Omental fat pad (tissue), 4 donors: ENCODE results near the gene CPA3. TPM values are rescaled to one million over a fixed set of nuclear protein-coding genes. Genes with fewer than 3 reads are reported as not detected.

Experiments used
- ATAC-seq: fragments of 150-250 bp; one replicate; pipeline ENCODE4 v1.9.1; 2016; ENCODE audit warnings: mild to moderate bottlenecking, moderate library complexity; ENCODE audit not compliant: low FRiP score
- DNase-seq: peaks from one replicate; pipeline ENCODE4 v3.0.0-alpha.2; 2019; ENCODE audit warnings: low spot score
- total RNA-seq, 4 donors: library from RNA; depleted of rRNA; stranded (reverse); fragments of >200 nt; gene quantifications; one replicate each; pipeline ENCODE4 v1.1.0, GENCODE V29; 2016
- TF ChIP-seq, protein P1 (sequence below), 3 donors: fragments of 450-650 bp; IDR thresholded peaks; one replicate each; pipeline ENCODE4 v1.5.1; 2016 to 2017; ENCODE audit warnings: antibody characterized with exemption in 3 of 3, mild to moderate bottlenecking in 3 of 3, moderate library complexity in 2 of 3

The CPA3 gene
- total RNA-seq, 4 donors from 2014 or later = 4.8 to 21.5 (median 14.4) TPM

DNA sequence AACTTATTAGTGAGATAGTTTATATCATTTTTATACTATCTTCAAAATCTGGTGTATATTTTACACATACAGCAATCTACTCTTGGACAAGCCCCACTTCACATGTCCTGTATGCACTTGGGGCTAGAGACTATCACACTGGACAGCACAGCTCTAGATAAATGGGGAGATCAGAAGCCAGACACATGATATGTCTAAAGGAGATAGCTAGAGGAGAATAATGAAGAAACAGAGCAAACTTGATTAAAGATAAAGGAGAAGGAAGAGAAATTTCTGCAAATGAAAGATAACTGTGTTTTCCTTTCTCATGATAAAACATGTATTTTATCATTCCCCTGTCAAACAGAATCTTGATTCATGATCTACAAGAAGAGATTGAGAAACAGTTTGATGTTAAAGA, 13.0 kb downstream of the CPA3 start:
- no peak for ATAC-seq
- no peak for DNase-seq
- TF ChIP-seq, protein P1, sequence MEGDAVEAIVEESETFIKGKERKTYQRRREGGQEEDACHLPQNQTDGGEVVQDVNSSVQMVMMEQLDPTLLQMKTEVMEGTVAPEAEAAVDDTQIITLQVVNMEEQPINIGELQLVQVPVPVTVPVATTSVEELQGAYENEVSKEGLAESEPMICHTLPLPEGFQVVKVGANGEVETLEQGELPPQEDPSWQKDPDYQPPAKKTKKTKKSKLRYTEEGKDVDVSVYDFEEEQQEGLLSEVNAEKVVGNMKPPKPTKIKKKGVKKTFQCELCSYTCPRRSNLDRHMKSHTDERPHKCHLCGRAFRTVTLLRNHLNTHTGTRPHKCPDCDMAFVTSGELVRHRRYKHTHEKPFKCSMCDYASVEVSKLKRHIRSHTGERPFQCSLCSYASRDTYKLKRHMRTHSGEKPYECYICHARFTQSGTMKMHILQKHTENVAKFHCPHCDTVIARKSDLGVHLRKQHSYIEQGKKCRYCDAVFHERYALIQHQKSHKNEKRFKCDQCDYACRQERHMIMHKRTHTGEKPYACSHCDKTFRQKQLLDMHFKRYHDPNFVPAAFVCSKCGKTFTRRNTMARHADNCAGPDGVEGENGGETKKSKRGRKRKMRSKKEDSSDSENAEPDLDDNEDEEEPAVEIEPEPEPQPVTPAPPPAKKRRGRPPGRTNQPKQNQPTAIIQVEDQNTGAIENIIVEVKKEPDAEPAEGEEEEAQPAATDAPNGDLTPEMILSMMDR (IDR thresholded peaks at IDR 0.05) = no peak

DNA sequence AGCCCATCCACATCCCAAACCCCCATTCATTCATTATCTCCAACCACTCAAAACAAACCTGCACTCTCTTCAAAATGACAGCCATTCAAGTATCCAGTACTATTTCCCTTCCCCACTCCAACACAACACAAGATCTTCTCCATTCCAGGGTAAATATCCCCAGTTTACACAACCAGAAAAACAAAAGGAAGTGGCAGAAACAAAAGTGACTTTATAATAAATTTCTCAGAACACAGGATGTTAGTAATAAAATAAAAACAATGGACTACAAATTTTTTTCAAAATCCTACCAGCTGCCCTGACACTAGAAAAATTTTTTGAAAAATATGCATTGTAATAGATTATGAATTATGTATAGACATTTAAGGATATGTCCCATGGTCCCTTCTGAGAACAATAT, 14.2 kb downstream of the CPA3 start:
- ATAC-seq (no peak), DNase-seq (no peak)
- TF ChIP-seq, protein P1 (IDR thresholded peaks at IDR 0.05) = no peak

DNA sequence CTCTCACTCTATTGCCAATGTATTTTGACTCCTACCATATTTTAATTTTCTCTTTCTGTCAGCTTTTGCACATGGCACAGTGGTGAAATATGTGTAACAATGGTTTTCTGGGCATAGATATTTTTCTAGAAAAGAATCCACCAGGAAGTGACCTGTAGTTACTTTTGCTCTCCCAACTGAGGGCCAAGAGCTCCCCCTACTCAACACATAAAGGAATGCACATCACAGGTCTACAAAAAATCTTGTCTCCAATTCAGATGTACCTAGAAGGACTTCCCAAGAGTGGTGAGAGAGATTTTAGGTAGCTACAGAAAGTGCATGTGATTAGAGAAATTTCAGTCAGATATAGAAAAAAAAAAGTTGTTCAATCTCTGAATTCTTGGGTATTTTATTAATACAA, 15.6 kb downstream of the CPA3 start:
- no peak for ATAC-seq
- no peak for DNase-seq
- TF ChIP-seq, protein P1 (IDR thresholded peaks at IDR 0.05) = no peak

DNA sequence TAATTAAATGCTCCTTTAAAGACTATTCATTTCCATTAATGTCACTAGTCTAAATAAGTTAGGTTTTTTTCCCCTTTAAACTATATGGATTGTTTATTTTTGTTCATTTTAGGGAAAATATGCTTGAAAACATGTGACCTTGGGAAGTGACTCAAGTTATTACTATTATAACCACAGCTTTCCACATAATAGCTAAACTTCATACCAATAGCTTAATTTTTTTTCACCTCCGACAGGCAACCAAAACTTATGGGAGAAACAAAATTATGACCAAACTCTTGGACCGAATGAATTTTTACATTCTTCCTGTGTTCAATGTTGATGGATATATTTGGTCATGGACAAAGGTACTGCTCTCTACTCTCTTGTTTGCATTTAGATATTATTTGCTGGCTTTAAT, 16.2 kb downstream of the CPA3 start:
- TF ChIP-seq, protein P1 (IDR thresholded peaks at IDR 0.05) = no peak
- DNase-seq (no peak), ATAC-seq (no peak)

DNA sequence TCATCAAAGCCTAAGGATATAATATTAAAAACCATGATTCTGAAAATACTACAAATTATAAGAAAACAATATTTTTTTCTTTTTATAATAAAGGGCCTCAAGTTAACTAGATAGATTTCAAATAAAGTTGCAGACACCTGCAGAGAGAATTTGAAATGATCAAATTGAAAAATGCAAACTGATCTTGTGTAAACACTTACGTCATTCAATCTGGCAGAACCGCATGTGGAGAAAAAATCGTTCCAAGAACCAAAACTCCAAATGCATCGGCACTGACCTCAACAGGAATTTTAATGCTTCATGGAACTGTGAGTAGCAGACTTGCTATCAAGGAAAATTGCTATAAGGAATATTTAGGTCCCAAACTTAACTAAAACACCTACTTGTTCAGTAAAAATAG, 17.2 kb downstream of the CPA3 start:
- ATAC-seq = no peak

DNA sequence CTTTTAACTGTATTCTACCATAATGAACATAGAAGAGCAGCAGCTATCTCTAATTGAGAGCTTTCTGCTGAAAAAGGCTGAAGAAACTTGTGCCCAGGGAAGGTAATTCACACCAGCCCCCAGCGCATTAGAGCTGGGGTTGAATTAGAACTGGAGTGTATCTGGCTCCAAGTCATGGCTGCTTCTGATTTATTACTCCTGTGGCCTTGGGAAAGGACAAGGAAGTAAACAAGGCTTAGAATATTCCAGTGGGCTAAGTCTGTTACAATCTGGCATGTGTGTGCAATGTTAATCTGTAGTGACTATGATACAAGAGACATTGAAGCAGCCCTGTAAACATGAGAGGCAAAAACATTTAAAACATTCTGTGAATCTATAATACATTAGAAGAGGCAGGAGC, 18.1 kb downstream of the CPA3 start:
- no peak for ATAC-seq
- TF ChIP-seq, protein P1 (IDR thresholded peaks at IDR 0.05) = no peak
- DNase-seq = no peak

More for the DNA sequence above, 17.2 kb downstream of the CPA3 start:
- TF ChIP-seq, protein P1 (IDR thresholded peaks at IDR 0.05) = no peak
- DNase-seq = no peak

DNA sequence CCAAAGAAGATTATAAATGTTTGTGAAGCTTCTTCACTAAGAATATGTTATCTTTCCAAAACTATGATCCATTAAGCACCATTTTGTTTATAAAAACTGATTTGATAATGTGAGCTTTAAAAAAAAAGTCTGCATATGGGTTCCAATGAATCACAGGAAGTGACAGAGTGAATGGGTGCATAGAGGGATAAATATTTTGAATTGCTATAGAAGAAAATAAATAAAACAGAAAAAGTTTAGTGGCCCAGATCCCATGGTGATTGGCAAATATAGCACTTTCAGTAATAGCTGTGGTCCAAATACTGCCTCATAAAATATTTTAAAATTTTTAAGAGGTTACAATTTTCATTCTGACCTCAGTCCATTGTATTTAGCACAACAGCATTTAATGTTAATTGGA, 19.2 kb downstream of the CPA3 start:
- ATAC-seq (no peak), DNase-seq (no peak)
- TF ChIP-seq, protein P1 (IDR thresholded peaks at IDR 0.05) = no peak
